Right lobe of liver (tissue), 4 donors: ENCODE measurements around the gene OR5H1.

Experiments
- CTCF ChIP-seq, 4 donors: fragments of 200-600 bp in 3 of 4; fragments of 450-650 bp in 1 of 4; IDR thresholded peaks; one replicate each; pipeline versions ENCODE4 v1.5.1 to v1.8.0; 2016 to 2022; ENCODE audit warnings: antibody characterized with exemption in 4 of 4, mild to moderate bottlenecking in 2 of 4
- POLR2A ChIP-seq: fragments of 450-650 bp; IDR thresholded peaks from one replicate; pipeline ENCODE4 v1.6.1; 2017; ENCODE audit warnings: antibody characterized with exemption, mild to moderate bottlenecking
- donor health status: DM: no; HTN: no; CAD: no.
- donor health status: DM: no; HTN: no; CAD: no.
- donor health status: DM: no; HTN: yes; CAD: no.

DNA sequence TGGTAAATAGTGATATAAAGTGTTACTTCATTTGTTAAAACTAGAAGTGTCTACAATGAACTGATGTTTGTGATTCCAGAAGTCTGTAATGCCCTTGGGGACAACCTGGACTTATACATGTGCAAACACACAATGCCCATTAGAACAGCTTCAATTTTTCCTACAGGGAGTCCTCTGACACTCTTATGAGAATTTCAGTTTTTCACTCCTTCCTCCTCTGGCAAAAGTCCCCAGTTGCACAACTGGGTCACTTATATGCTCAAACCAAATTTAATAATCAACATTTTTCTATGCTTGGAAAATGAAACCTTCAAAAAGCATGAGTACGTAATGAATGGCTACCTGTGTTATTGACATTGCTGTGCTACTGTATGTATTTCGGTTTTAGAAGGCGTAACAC is 35.9 kb downstream of the OR5H1 start, which contains the start of gene OR5H15:
- TF ChIP-seq CTCF (IDR thresholded peaks at IDR 0.05) (no peak), POLR2A (no peak)
